HG02884 (cell line): ENCODE data around the gene CCDC192.
A peak's percentile ranks its signal among the peaks of the same experiment; 100 is the strongest.
"Not testable (repeated sequence)": the region's sequence is repeated elsewhere in the genome, so short reads cannot be mapped to it uniquely, and the experiment has no call there.

Experiments
- ATAC-seq: cut with Tn5 transposase; IDR thresholded peaks from one replicate; pipeline ENCODE4 v1.9.1; 2021; ENCODE audit warnings: mild to moderate bottlenecking, moderate library complexity; ENCODE audit not compliant: unreplicated experiment

The CCDC192 gene

GRCh38 chr5:127839496-127840197 is 136.5 kb downstream of the CCDC192 start:
- peak; percentile 53 for ATAC-seq

- peak; percentile 51 for ATAC-seq
Measured at GRCh38 chr5:127840198-127840524, 137.0 kb downstream of the CCDC192 start.

- ATAC-seq = no peak
Measured at GRCh38 chr5:127840809-127841208, 137.6 kb downstream of the CCDC192 start.

GRCh38 chr5:127844581-127845021 is 141.4 kb downstream of the CCDC192 start:
- no peak for ATAC-seq

- ATAC-seq = no peak
Measured at GRCh38 chr5:127846884-127847283, 143.7 kb downstream of the CCDC192 start.

GRCh38 chr5:127847641-127848040 is 144.4 kb downstream of the CCDC192 start:
- not testable (repeated sequence) for ATAC-seq

- ATAC-seq = no peak
Measured at GRCh38 chr5:127848098-127848497, 144.9 kb downstream of the CCDC192 start.

GRCh38 chr5:127849408-127849807 is 146.2 kb downstream of the CCDC192 start:
- ATAC-seq = no peak

- ATAC-seq = no peak
Measured at GRCh38 chr5:127849891-127850290, 146.7 kb downstream of the CCDC192 start.

- no peak for ATAC-seq
Measured at GRCh38 chr5:127851964-127852363, 148.8 kb downstream of the CCDC192 start.

GRCh38 chr5:127854520-127854919 is 151.3 kb downstream of the CCDC192 start:
- no peak for ATAC-seq

- peak; percentile 77 for ATAC-seq
Measured at GRCh38 chr5:127856292-127856691, 153.1 kb downstream of the CCDC192 start.

GRCh38 chr5:127858116-127858784 is 155.1 kb downstream of the CCDC192 start:
- no peak for ATAC-seq

- no peak for ATAC-seq
Measured at GRCh38 chr5:127860291-127860690, 157.1 kb downstream of the CCDC192 start.

GRCh38 chr5:127863161-127863560 is 160.0 kb downstream of the CCDC192 start:
- ATAC-seq = no peak

- no peak for ATAC-seq
Measured at GRCh38 chr5:127863610-127864395, 160.6 kb downstream of the CCDC192 start.

- ATAC-seq = no peak
Measured at GRCh38 chr5:127864511-127864910, 161.3 kb downstream of the CCDC192 start.

GRCh38 chr5:127865273-127865672 is 162.1 kb downstream of the CCDC192 start:
- ATAC-seq = no peak

- ATAC-seq = no peak
Measured at GRCh38 chr5:127867022-127867783, 164.0 kb downstream of the CCDC192 start.

GRCh38 chr5:127870914-127871313 is 167.7 kb downstream of the CCDC192 start:
- peak; percentile 36 for ATAC-seq
